NCI-H446 (cell line): ENCODE measurements around the gene DHDDS.

Experiments
- DNase-seq, 2 experiments: peaks; one replicate each; lab custom pipeline; 2025; lab: John Stamatoyannopoulos, UW

Gene DHDDS

DNA sequence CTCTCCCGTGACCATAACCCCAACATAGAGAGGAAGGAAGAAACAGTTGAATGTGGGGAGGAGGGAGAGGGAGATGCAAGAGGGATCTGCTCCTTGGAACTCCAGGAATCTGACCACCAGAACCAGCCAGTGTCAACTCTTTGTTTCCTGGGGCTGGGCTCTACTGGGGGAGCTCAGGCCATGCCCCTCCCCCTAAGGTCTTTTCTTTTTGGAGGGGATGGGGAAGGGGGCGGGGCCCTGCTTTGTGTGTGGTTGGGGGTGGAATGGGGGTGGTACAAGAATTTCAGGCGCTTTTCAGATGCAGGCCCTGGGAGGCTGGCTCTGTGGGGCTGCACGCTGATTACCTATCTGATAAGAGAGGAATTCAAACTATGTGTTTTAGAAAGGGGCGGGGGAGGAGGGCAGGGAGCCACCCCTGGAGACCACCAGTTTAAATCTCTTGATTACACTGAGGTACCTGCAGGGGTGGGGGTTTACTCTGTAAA lies 13.2 kb upstream of the DHDDS start:
- DNase-seq: no peak

DNA sequence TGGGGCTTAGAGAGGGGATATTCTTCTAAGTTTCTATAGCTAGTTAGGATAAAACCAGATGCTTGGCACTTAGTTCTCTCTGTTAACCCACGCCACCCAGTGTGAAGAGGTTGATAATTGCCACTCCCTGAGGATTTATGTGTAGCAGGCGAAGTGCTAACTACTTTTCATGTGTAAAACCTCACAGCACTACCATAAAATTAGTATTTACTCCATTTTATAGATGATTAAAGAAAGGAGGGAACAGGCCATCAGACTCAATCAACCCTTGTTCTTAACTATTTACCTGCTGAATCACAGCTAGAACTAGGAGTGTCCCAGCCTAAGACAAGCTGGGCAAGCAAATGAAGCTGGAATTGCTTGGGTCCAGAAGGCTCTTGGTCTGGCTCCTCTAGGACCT lies 12.6 kb upstream of the DHDDS start:
- DNase-seq: no peak

DNA sequence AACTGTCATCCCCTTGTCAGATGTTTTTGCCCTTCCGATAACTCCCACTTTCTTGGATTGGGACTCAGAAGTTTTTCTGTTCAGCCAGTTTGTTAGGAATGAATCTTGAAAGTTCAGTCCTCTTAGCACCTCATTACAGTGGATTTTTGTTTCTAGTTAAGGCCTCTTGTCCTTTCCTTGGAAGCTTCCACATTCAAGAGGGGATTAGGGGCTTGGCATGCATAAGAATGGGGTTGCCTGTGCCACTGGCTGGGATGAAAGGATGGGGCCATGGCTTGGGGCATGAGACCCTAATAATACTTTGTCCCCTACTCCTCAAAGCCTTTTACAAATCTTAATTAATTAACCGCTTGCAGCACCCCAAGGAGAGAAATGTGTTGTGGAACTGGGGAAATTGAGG lies 2.4 kb upstream of the DHDDS start:
- DNase-seq: no peak

DNA sequence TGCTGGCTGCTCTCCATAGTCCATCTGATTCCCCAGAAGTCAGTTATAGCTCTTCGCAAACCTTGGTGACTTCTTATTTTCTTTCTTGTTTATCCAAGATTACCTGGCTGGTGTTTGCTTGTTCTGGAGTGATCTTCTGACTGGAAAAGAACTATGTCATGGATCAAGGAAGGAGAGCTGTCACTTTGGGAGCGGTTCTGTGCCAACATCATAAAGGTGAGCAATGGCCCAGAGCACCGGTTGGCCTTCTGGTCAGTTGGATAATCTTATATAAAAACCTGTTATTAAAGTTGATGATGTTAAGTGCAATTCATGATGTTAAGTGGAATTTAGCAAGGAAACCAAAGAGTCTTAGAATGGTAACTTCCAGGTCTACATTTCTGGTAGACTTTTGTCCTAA lies 672 bp downstream of the DHDDS start:
- DNase-seq: no peak

DNA sequence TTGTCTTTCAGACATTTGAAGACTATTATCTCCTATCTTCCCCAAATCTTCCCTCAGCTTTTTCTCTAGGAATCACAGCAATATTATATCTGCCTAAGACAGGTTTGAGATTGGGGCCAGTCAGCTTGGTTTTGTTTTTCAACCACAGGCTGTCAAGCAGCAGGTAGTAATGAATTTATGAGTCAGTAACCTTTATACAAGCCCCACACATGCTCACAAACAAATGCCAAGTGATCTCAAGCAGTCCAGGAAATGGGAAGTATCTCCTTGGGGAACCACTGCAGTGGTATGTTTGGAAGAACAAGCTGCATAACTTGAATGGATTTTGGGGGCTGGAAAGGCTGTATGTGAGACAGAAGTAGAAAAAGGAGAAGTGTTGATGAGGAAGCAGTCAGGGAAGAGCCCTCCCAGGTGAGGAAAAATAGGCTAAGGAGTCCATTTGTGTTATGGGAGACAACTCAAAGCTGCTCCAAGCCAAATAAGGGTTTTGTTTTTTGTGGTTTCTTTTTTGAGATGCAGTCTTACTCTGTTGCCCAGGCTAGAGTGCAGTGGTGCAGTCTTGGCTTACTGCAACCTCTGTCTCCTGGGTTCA lies 2.1 kb downstream of the DHDDS start:
- no peak for DNase-seq

DNA sequence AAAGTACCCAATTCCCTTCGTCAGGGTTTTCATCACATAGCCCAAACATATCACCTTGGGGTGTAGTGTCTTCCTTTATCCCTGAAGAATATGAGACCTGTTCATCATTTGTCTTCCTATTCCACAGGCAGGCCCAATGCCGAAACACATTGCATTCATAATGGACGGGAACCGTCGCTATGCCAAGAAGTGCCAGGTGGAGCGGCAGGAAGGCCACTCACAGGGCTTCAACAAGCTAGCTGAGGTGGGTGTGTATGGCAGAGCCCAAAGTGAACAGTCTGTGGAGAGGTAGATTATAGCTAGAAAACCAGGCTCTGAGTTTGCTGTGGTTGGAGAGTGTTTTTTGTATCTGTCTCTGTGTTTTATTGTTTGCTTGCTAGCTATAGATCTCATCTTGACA lies 5.9 kb downstream of the DHDDS start:
- DNase-seq: no peak

DNA sequence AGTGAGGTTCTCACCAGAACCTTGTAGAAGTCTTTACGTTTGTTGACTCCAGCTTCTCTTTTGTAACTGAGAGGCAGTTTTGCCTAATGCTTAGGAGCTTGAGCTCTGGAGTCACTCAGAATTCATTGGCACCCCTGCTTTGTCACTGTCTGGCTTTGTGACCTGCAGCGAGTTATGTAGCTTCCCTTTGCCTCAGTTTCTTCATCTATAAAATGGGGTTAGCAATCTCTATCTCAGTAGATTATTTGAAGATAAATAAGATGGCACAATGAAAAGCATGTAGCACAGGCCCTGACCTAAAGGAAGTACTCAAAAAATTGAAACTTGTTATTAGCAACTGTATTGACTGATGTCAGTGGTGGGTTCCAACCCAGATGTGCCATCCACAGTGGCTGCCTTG lies 8.1 kb downstream of the DHDDS start:
- DNase-seq: no peak

DNA sequence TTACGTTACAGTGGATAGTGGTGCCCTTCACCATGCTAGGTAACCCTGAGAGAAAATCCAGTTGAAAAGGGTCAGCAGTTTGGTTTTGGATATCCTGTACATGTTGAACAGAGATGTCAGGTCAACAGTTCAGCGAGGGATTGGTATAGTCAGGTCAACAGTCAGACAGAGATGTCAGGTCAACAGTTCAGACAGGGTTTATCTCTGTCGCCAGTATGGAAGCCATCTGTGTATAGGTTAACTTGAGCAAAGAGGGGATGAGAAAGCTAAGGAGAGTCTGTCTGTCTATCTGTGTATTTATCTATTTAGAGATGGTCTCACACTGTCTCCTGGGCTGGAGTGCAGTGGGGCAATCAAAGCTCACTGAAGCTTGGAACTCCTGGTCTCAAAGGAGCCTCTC lies 17.7 kb downstream of the DHDDS start:
- DNase-seq: no peak

DNA sequence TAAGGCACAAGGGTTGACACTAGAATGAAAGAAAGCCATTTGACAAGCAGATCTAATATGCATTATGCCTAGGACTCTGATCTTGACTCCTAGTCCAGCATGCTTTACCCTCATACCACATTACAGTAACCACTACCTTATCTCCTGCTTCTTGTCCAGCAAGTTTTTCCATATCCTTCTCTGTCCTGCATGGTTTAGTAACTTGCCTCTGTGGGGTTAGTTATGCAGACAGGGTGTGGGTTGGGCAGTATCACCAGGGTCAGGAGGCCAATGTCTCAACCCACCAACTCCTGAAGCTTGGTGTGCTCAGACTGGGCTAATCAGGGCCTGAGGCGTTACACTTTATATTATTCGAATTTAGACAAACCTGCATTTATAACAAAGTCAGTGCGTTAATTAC lies 18.8 kb downstream of the DHDDS start:
- no peak for DNase-seq

DNA sequence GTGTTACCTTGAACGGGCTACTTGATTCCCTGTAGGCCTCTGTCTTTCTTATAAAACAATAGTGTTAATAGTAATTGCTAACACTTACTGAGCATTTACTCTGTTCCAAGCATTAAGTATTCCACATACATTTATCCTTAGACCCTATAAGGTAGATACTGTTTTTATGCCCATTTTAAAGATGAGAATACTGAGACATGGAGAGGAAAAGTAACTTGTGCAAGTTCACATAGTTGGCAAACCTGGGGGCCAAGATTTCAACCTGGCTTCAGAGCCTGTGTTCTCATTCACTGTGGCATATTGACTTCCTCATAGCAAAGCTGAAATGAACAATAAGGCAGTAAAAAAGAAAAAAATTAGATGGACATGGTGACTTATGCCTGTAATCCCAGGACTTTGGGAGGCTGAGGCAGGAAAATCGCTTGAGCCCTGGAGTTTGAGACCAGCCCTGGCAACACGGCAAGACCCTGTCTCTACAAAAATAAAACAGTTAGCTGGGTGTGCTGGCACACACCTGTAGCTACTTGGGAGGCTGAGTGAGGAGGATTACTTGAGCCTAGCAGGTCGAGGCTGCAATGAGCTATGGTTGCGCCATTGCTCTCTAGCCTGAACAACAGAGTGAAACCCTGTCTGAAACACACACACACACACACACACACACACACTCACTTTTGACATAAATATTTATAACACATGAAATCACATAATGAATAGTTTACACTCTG lies 20.5 kb downstream of the DHDDS start:
- no peak for DNase-seq

DNA sequence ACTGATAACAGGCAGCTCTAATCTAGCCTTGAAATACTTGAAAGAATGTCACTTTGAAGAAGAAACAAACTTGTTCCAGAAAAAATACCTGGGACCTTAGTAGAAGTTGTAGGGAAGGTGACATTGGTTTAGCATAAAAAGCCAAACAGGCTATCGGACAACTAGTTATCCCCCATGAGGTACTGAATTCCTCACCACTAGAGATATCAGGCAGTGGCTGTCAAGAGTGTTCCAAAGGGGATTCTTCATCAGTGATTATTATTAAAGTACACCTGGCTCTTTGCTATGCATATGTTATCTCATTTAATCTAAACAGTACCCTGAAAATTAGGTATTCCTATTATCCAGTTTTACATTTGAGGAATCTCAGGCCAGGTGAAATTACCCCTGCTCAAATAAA lies 27.0 kb downstream of the DHDDS start:
- no peak for DNase-seq

DNA sequence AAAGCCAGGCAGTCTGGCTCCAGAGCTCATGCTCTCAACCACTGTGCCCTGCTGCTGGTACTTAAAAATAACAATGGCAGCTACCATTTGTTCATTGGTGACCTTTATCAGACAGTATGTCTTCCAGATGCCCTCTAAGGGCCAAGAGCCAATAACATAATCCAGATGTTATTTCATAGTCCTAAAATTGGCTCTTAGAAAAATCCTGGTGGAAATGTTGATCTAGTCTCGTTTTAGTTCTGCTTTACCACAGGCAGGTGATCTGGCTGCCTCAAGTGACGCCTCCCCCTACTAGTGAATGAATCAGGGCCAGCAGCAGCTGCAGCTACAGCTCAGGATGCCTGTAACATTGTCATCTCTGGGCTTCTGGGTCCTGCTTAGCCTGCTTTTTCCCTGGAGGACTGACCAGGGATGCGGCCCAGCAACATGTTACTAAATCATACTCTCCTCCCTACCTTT lies 27.5 kb downstream of the DHDDS start:
- DNase-seq: no peak

DNA sequence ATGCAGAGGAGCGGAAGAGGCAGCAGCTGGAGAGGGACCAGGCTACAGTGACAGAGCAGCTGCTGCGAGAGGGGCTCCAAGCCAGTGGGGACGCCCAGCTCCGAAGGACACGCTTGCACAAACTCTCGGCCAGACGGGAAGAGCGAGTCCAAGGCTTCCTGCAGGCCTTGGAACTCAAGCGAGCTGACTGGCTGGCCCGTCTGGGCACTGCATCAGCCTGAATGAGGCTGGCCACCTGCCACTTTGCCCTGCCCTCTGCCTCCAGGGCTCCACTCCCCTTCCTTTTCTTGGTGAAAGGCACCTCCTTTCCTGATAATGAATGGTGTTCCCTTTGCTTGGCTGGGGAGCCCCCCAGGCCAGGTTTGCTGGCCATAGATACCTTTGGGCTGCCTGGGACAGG lies 36.8 kb downstream of the DHDDS start:
- DNase-seq: peak; percentile 67 to 96

DNA sequence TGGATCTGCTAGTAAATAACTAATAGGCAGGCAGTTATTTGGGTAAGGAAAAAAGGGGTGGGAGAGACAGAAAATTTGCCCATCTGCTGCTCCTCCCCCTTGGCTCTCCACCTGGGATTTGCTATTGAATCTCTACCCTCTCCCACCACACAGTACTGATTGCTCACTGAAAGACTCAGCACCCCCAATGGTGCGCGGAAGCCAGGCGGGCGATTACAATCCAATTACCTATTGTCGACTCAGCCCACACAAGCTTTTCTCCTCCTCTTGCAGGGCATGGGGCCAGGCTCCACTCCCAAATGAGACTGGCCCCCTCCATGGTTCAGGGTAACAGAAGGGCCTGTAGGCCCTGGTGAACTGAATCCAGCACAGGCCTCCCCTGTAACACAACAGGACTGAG lies 37.4 kb downstream of the DHDDS start:
- peak; percentile 69 to 95 for DNase-seq

DNA sequence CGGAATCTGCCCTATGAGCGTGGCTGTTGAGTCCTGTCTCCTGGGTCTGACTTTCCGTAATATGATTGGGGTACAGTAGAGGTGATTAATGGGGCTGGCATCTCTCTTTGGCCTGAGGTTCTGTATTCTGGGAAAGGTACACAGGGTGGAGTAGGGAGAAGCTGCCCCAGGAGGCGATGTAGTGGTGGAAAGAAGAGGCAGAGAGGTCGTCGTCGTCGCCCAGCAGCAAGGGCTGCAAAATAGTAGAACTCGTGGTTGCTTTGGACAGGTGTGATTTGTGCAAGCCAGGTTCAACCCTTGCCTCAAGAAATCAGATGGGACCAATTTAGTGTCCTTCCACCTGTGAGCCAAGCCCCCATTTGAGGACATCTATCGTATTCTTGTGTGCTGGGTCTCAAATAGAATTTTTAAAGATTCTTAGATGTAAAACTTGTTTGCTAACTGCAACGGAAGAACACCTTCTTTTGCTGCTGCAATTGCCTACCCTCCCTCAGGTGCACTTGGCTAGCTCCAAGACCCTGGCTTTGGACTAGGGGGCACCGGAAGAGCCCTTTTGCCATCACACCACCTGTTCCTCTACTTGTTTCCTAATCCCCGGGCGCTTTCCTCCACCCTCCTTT lies 38.9 kb downstream of the DHDDS start:
- no peak for DNase-seq

DNA sequence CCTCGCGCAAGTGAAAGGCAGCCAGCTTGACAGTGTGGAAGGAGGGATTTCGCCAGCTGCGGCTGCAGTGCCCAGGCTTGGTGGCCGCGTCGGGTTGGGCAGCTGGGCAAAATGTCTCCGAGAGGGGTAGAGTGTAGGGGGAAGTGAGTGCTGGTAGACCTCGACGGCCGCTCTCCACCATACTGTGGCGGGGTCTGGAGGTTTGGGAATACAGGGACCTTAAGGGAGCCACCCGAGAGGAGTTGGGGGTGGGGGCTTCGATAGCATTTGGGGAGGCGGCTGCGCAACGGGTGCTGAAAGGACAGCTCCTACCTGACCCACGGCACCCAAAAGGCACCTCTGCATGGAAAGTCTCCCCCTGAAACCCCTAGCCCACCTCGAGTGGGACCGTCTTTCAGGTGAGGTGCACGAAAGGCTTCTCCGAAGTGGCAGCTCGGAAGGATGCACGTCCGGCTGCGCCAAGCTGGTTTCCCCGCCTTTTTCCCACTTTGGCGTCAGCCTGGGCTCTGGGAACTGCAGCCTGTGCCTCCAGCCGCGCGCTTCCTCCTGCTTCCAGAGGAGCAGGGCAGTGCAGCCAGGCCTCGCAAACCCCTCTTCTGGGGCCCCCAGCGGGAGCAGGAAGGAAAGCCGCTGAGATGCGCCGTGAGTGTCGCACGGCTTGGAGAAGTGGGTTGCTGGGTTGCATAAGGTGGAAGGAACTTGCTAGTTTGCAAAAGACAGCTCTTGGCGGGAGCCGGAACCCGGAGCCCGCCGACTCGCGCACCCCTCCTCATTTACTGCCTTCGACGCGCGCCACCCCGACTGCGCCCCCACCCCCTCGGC lies 39.6 kb downstream of the DHDDS start:
- peak; percentile 87 to 93 for DNase-seq

DNA sequence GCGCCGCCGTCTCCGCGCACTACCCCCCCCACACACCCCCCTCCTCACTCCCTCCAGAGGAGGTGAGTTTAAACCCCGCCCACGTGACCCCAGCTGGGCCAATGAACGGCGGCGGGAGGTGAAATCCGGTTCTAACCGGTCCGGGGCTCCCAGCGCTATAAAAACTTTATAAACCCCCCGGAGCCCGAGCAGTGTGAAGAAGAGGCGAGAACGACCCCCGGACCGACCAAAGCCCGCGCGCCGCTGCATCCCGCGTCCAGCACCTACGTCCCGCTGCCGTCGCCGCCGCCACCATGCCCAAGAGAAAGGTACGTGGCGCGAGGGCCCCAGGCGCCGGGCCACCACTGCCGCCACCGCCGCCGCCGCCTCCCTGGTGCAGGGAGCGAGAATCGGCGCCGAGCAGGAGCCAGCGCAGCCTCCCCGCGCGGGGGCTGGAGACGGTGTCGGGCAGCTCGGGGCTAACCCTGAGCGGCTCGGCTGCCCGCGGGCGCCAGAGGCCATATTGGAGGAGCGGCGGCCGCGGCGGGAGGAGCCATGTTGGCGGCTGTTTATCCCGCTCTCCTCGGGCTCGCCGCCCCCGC lies 40.3 kb downstream of the DHDDS start, which contains the start of gene HMGN2:
TSS of gene HMGN2 (plus strand) at position 121 of the 581 bp plus-strand sequence. CDS start at position 294, 173 bp downstream.
- DNase-seq: peak; percentile 96

DNA sequence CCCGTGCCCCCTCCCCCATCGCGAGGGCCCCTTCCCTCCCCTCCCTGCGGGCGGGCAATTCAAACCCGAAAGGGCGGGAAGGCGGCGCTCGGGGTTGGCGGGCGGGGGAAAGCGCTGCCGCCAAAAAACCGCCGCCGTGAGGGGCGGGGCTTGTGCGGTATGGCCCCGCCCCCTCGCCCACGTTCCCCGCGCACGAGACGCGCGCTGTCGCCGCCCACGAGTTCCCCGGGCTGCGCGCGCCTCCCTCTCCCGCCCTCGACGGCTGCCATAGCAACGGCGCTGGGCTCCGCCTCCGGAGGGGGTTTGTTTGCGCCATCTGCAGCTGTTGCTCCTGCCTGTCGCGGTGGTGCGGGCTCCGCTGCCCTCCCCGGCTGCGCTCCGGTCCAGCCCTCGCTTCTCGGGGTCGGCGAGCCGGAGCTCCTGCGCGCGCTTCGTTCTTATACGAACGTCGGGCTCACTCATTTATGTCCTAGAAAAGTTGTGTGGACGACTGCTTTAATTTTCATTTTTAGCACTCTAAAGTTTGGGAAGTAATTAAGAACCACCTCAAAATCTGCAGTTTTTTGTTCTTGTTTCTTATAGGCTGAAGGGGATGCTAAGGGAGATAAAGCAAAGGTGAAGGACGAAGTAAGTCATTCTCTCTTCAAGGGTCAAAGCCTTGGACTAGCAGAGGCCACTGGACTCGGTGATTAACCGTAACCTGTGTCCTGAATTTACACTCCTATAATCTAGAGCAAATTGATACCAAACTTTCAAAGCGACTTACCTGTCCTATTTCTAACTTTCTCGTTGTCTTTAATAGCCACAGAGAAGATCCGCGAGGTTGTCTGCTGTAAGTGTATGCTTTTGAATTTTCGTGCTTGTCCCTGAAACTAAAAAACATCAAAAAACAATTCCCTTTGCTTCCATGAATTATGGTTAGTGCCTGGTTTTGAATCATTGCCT lies 41.1 kb downstream of the DHDDS start:
- DNase-seq: peak; percentile 91 to 99

DNA sequence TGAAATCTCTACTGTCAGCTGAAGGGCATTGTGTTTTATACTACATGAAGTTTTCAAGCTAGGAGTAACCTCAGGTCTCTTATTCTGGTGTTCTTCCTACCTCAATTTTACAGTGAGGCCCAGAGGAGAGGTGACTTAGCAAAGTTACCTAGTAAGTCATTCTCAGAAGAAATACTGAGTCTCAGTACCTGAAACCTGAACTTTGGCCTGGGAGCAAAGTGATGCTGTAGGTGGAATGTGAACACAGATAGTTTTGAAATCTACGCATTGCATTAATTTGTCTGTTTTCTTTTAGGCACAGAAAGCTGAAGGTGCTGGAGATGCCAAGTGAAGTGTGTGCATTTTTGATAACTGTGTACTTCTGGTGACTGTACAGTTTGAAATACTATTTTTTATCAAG lies 42.7 kb downstream of the DHDDS start:
- DNase-seq: no peak

DNA sequence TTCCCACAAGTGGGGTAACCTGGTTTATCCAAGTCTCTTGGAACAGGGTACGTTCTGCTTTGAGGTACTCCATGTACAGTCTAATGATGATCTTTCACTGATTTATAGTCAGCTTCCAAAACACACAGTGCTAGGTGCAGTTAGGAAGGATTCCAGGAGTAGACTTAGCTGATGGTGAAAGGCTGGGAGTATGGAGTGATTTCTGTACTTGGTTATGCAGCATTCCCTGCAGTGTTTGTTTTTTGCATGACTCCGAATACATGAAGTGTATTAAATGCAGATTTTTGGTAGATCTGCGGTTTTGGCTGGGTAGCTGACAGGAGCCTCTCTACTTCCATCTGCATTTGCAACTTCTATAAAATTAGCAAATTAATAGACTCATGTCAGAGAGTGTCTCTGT lies 43.9 kb downstream of the DHDDS start:
- DNase-seq: no peak

DNA sequence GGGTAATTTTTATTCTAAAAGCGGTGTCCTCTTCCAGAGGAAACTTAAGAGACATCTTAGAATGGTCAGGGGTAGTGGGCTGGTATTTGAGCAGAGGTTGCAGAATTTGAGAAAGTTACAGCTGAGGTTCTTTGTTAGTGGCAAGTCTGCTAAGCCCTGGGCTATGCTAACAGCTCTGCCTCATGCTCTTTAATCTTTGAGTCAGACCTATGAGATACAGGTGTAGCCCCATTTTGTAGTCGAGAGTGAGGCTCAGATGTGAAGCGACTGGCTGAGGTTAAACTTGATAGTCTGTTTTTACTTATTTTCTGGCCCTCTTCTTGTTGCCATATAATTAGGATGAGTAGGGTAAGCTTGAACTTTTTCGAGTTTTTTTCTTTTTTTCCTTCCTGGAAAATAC lies 44.8 kb downstream of the DHDDS start:
- no peak for DNase-seq
